ENCODE results near the gene ATP6V1C2.

DNA sequence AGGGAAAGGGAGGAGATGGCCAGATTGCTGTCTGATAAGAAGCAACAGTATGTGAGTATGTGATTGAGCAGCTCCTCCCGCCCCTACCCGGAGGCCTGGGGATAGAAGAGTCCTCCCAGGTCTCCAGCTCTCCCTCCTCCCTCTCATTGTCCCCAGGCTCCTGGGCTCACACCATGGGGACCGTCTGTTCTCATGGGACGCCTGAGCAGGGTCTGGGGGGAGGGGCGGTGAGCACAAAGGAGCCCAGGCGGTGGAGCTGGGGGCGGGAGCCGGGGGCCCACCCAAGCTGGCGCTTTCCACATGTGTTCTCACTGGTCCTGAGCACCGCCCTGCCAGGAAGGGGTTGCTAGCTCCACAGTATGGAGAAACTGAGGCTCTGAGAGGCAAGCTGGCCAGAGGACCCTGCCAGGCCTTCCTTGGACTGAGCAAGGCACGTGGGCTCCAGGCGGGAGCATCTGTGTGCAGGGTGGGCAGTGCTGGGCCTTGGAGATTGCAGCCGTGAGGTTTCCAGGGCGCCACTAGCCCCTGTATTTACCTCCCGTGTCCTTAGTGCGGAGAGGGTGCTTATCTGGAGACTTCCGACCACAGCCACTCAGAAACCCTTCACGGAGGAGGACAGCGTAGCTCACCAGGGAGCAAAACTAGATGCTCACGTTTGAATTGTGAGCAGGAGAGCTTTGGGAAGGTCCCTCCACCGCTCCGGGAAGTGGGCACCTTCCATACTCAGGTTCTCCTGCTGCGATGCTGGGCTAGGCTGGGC, 53.8 kb downstream of the ATP6V1C2 start:
- no peak for TF ChIP-seq RCOR1 (IDR thresholded peaks at IDR 0.05; ENCODE audit: low read depth, low read length)
- TF ChIP-seq, protein P1, sequence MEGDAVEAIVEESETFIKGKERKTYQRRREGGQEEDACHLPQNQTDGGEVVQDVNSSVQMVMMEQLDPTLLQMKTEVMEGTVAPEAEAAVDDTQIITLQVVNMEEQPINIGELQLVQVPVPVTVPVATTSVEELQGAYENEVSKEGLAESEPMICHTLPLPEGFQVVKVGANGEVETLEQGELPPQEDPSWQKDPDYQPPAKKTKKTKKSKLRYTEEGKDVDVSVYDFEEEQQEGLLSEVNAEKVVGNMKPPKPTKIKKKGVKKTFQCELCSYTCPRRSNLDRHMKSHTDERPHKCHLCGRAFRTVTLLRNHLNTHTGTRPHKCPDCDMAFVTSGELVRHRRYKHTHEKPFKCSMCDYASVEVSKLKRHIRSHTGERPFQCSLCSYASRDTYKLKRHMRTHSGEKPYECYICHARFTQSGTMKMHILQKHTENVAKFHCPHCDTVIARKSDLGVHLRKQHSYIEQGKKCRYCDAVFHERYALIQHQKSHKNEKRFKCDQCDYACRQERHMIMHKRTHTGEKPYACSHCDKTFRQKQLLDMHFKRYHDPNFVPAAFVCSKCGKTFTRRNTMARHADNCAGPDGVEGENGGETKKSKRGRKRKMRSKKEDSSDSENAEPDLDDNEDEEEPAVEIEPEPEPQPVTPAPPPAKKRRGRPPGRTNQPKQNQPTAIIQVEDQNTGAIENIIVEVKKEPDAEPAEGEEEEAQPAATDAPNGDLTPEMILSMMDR (IDR thresholded peaks at IDR 0.05) = no peak
- no peak for TF ChIP-seq BHLHE40 (IDR thresholded peaks at IDR 0.05; ENCODE audit: low read depth, low read length)
- TF ChIP-seq NFE2L2 (conservative IDR thresholded peaks at IDR 0.05; ENCODE audit: low read length) = no peak
- no peak for TF ChIP-seq JUN (IDR thresholded peaks at IDR 0.05)
